Activated CD4-positive, alpha-beta memory T cell treated with anti-CD3 and anti-CD28 coated beads for 36 hours (primary cell): ENCODE data around the gene THOC2. TPM values are rescaled to one million over a fixed set of nuclear protein-coding genes. Genes with fewer than 3 reads are reported as not detected.
"Not testable (repeated sequence)": the region's sequence is repeated elsewhere in the genome, so short reads cannot be mapped to it uniquely, and the experiment has no call there.

Source experiments
- CTCF ChIA-PET: fragments of 350-600 bp; sonication (Branson Sonifier 250); formaldehyde crosslinking; loops from one replicate; lab custom pipeline; 2021; ENCODE audit warnings: antibody characterized with exemption, inconsistent platforms; lab: Charles Lee
- POLR2A ChIA-PET: fragments of 350-600 bp; sonication (Branson Sonifier 250); formaldehyde crosslinking; loops from one replicate; lab custom pipeline; 2021; ENCODE audit warnings: antibody characterized with exemption; lab: Charles Lee
- DNase-seq: peaks from one replicate; pipeline ENCODE4 v3.0.0-alpha.2; 2020
- H3K27ac Mint-ChIP-seq: one replicate; pipeline ENCODE4 v1.8.0; 2021; ENCODE audit warnings: mixed read lengths
- H3K27me3 Mint-ChIP-seq: one replicate; pipeline ENCODE4 v1.8.0; 2021; ENCODE audit warnings: mixed read lengths
- H3K36me3 Mint-ChIP-seq: one replicate; pipeline ENCODE4 v1.8.0; 2021; ENCODE audit warnings: mixed read lengths
- H3K4me1 Mint-ChIP-seq: one replicate; pipeline ENCODE4 v1.8.0; 2021; ENCODE audit warnings: low read depth, mixed read lengths
- H3K4me3 Mint-ChIP-seq: one replicate; pipeline ENCODE4 v1.8.0; 2021; ENCODE audit warnings: mild to moderate bottlenecking, mixed read lengths
- H3K9me3 Mint-ChIP-seq: one replicate; pipeline ENCODE4 v1.8.0; 2021; ENCODE audit warnings: mixed read lengths
- intact Hi-C: fragments of 100-400 bp; cut with micrococcal nuclease; formaldehyde crosslinking; loops from one replicate; pipeline ENCODE4 v1.15.1; 2023
- total RNA-seq, 2 experiments: library from RNA; stranded (reverse); gene quantifications; one replicate each; pipeline ENCODE4 v1.2.3, GENCODE V29; 2021

THOC2 gene
- total RNA-seq, 2 experiments from 2014 or later, result 75.2 to 77.1 TPM

GRCh38 chrX:123731258-123731986, 1.4 kb downstream of the THOC2 start:
- intact Hi-C loops, result no loop called here
- no peaks in the 10 kb centered on the region for H3K9me3 Mint-ChIP-seq
- peak overlapping the region; percentile 93 for H3K4me3 Mint-ChIP-seq
- peak overlapping the region; percentile 93 for H3K27ac Mint-ChIP-seq
- H3K36me3 Mint-ChIP-seq, result peaks cover 5% of the 10 kb centered on the region
- DNase-seq, result peak; percentile 45
- POLR2A ChIA-PET, result no interaction called here
- H3K4me1 Mint-ChIP-seq, result peaks cover 31% of the 10 kb centered on the region
- CTCF ChIA-PET, result no interaction called here
- H3K27me3 Mint-ChIP-seq, result no peaks in the 10 kb centered on the region

GRCh38 chrX:123728554-123728953, 4.3 kb downstream of the THOC2 start:
- DNase-seq, result no peak
- ChIA-PET POLR2A (no interaction called here), CTCF (interaction anchor here (1.1 kb wide), 1 partner anchor 105 kb away, joined by 3 read pairs; no protein-coding TSS in a partner anchor)
- intact Hi-C loops, result no loop called here
- Mint-ChIP-seq H3K4me1 (peaks cover 31% of the 10 kb centered on the region), H3K27me3 (no peaks in the 10 kb centered on the region), H3K36me3 (peaks cover 5% of the 10 kb centered on the region), H3K9me3 (no peaks in the 10 kb centered on the region), H3K4me3 (no peak overlapping the region), H3K27ac (no peak overlapping the region)

GRCh38 chrX:123728016-123728415, 4.8 kb downstream of the THOC2 start:
- Mint-ChIP-seq H3K9me3 (no peaks in the 10 kb centered on the region), H3K4me3 (no peak overlapping the region), H3K27me3 (no peaks in the 10 kb centered on the region), H3K4me1 (peaks cover 26% of the 10 kb centered on the region), H3K27ac (no peak overlapping the region), H3K36me3 (peaks cover 5% of the 10 kb centered on the region)
- DNase-seq, result no peak
- ChIA-PET CTCF (interaction anchor here (1.1 kb wide), 1 partner anchor 106 kb away, joined by 3 read pairs; no protein-coding TSS in a partner anchor), POLR2A (no interaction called here)
- intact Hi-C loops, result no loop called here

- POLR2A ChIA-PET, CTCF ChIA-PET, H3K36me3 Mint-ChIP-seq, DNase-seq, H3K4me3 Mint-ChIP-seq, intact Hi-C loops, H3K27me3 Mint-ChIP-seq, H3K27ac Mint-ChIP-seq, H3K9me3 Mint-ChIP-seq: not testable (repeated sequence)
- H3K4me1 Mint-ChIP-seq, result peaks cover 11% of the 10 kb centered on the region
Measured at GRCh38 chrX:123722193-123722592, 10.7 kb downstream of the THOC2 start.

- DNase-seq, result no peak
- Mint-ChIP-seq H3K27ac (no peak overlapping the region), H3K4me1 (peaks cover 16% of the 10 kb centered on the region), H3K9me3 (no peaks in the 10 kb centered on the region), H3K4me3 (no peak overlapping the region), H3K27me3 (no peaks in the 10 kb centered on the region), H3K36me3 (no peaks in the 10 kb centered on the region)
- CTCF ChIA-PET, result interaction anchor here (1.2 kb wide), 1 partner anchor 12 kb away, joined by 4 read pairs; the partner anchor contains the start of gene THOC2
- intact Hi-C loops, result no loop called here
- POLR2A ChIA-PET, result no interaction called here
Measured at GRCh38 chrX:123720486-123720885, 12.4 kb downstream of the THOC2 start.

GRCh38 chrX:123713841-123714240, 19.0 kb downstream of the THOC2 start:
- POLR2A ChIA-PET, result no interaction called here
- no peaks in the 10 kb centered on the region for H3K27me3 Mint-ChIP-seq
- H3K9me3 Mint-ChIP-seq, result no peaks in the 10 kb centered on the region

GRCh38 chrX:123713434-123713833, 19.4 kb downstream of the THOC2 start:
- no peak for DNase-seq
- Mint-ChIP-seq H3K27ac (no peak overlapping the region), H3K4me3 (no peak overlapping the region), H3K9me3 (no peaks in the 10 kb centered on the region), H3K4me1 (peaks cover 23% of the 10 kb centered on the region), H3K27me3 (no peaks in the 10 kb centered on the region), H3K36me3 (peaks cover 3% of the 10 kb centered on the region)
- intact Hi-C loops, result no loop called here
- ChIA-PET CTCF (no interaction called here), POLR2A (no interaction called here)

More at GRCh38 chrX:123713841-123714240, 19.0 kb downstream of the THOC2 start:
- CTCF ChIA-PET, result no interaction called here
- intact Hi-C loops, result no loop called here
- peaks cover 23% of the 10 kb centered on the region for H3K4me1 Mint-ChIP-seq
- H3K4me3 Mint-ChIP-seq, result no peak overlapping the region
- no peak for DNase-seq
- H3K27ac Mint-ChIP-seq, result no peak overlapping the region
- H3K36me3 Mint-ChIP-seq, result peaks cover 3% of the 10 kb centered on the region

- CTCF ChIA-PET, H3K27me3 Mint-ChIP-seq, DNase-seq, H3K4me3 Mint-ChIP-seq, POLR2A ChIA-PET, intact Hi-C loops, H3K9me3 Mint-ChIP-seq, H3K36me3 Mint-ChIP-seq, H3K27ac Mint-ChIP-seq: not testable (repeated sequence)
- H3K4me1 Mint-ChIP-seq, result peaks cover 18% of the 10 kb centered on the region
Measured at GRCh38 chrX:123711201-123711600, 21.7 kb downstream of the THOC2 start.

GRCh38 chrX:123704781-123705180, 28.1 kb downstream of the THOC2 start:
- no peaks in the 10 kb centered on the region for H3K9me3 Mint-ChIP-seq
- H3K4me1 Mint-ChIP-seq, result peaks cover 6% of the 10 kb centered on the region
- ChIA-PET CTCF (no interaction called here), POLR2A (no interaction called here)
- H3K4me3 Mint-ChIP-seq, result no peak overlapping the region
- peaks cover under 1% of the 10 kb centered on the region for H3K36me3 Mint-ChIP-seq
- no peak for DNase-seq
- H3K27me3 Mint-ChIP-seq, result no peaks in the 10 kb centered on the region
- intact Hi-C loops, result no loop called here
- H3K27ac Mint-ChIP-seq, result no peak overlapping the region

GRCh38 chrX:123698979-123699520, 33.8 kb downstream of the THOC2 start:
- POLR2A ChIA-PET, result no interaction called here
- no peaks in the 10 kb centered on the region for H3K4me1 Mint-ChIP-seq
- no peaks in the 10 kb centered on the region for H3K36me3 Mint-ChIP-seq
- intact Hi-C loops, result no loop called here
- CTCF ChIA-PET, result no interaction called here
- H3K27me3 Mint-ChIP-seq, result no peaks in the 10 kb centered on the region
- H3K27ac Mint-ChIP-seq, result no peak overlapping the region
- H3K4me3 Mint-ChIP-seq, result no peak overlapping the region
- H3K9me3 Mint-ChIP-seq, result no peaks in the 10 kb centered on the region
- DNase-seq, result no peak

GRCh38 chrX:123696334-123696733, 36.5 kb downstream of the THOC2 start:
- CTCF ChIA-PET, result no interaction called here
- DNase-seq, result no peak
- Mint-ChIP-seq H3K9me3 (no peaks in the 10 kb centered on the region), H3K27ac (no peak overlapping the region), H3K36me3 (peaks cover 3% of the 10 kb centered on the region), H3K4me1 (no peaks in the 10 kb centered on the region), H3K27me3 (no peaks in the 10 kb centered on the region), H3K4me3 (no peak overlapping the region)
- POLR2A ChIA-PET, result no interaction called here
- intact Hi-C loops, result no loop called here

GRCh38 chrX:123695242-123695641, 37.6 kb downstream of the THOC2 start:
- Mint-ChIP-seq H3K27ac (no peak overlapping the region), H3K9me3 (no peaks in the 10 kb centered on the region), H3K4me1 (no peaks in the 10 kb centered on the region), H3K27me3 (no peaks in the 10 kb centered on the region), H3K36me3 (peaks cover 3% of the 10 kb centered on the region), H3K4me3 (no peak overlapping the region)
- intact Hi-C loops, result no loop called here
- ChIA-PET CTCF (no interaction called here), POLR2A (no interaction called here)
- DNase-seq, result no peak

- H3K4me3 Mint-ChIP-seq, result no peak overlapping the region
- POLR2A ChIA-PET, result no interaction called here
- no peak overlapping the region for H3K27ac Mint-ChIP-seq
- DNase-seq, result no peak
- intact Hi-C loops, result no loop called here
- peaks cover 6% of the 10 kb centered on the region for H3K36me3 Mint-ChIP-seq
- H3K27me3 Mint-ChIP-seq, result no peaks in the 10 kb centered on the region
- CTCF ChIA-PET, result no interaction called here
- no peaks in the 10 kb centered on the region for H3K9me3 Mint-ChIP-seq
- H3K4me1 Mint-ChIP-seq, result no peaks in the 10 kb centered on the region
Measured at GRCh38 chrX:123691776-123692175, 41.1 kb downstream of the THOC2 start.
